Activated CD8-positive, alpha-beta T cell treated with anti-CD3 and anti-CD28 coated beads for 36 hours (primary cell): ENCODE measurements around the gene KIF6. TPM values are rescaled to one million over a fixed set of nuclear protein-coding genes. Genes with fewer than 3 reads are reported as not detected.

Source experiments
- ATAC-seq: fragments of 200-7000 bp; cut with Tn5 transposase; one replicate; pipeline ENCODE4 v1.10.0; 2021; ENCODE audit warnings: mild to moderate bottlenecking, moderate library complexity
- CTCF ChIA-PET: fragments of 350-600 bp; sonication (Branson Sonifier 250); formaldehyde crosslinking; loops from one replicate; lab custom pipeline; 2021; ENCODE audit warnings: antibody characterized with exemption; lab: Charles Lee
- POLR2A ChIA-PET: fragments of 350-600 bp; sonication (Branson Sonifier 250); formaldehyde crosslinking; loops from one replicate; lab custom pipeline; 2021; ENCODE audit warnings: antibody characterized with exemption; lab: Charles Lee
- DNase-seq: peaks from one replicate; pipeline ENCODE4 v3.0.0-alpha.2; 2020
- H3K27ac Mint-ChIP-seq: one replicate; pipeline ENCODE4 v1.8.0; 2021; ENCODE audit warnings: mild to moderate bottlenecking, mixed read lengths
- H3K27me3 Mint-ChIP-seq: one replicate; pipeline ENCODE4 v1.8.0; 2021; ENCODE audit warnings: mixed read lengths
- H3K36me3 Mint-ChIP-seq: one replicate; pipeline ENCODE4 v1.8.0; 2021; ENCODE audit warnings: low read depth, mixed read lengths
- H3K4me1 Mint-ChIP-seq: one replicate; pipeline ENCODE4 v1.8.0; 2021; ENCODE audit warnings: low read depth, mixed read lengths
- H3K4me3 Mint-ChIP-seq: one replicate; pipeline ENCODE4 v1.8.0; 2021; ENCODE audit warnings: mild to moderate bottlenecking, moderate library complexity, mixed read lengths
- H3K9me3 Mint-ChIP-seq: one replicate; pipeline ENCODE4 v1.8.0; 2021; ENCODE audit warnings: mixed read lengths
- CTCF ChIP-seq: fragments of 200-600 bp; IDR thresholded peaks from one replicate; pipeline ENCODE4 v1.8.0; 2022; ENCODE audit warnings: antibody characterized with exemption, mild to moderate bottlenecking
- intact Hi-C: fragments of 100-400 bp; cut with micrococcal nuclease; formaldehyde crosslinking; loops from one replicate; pipeline ENCODE4 v1.10.0; 2022
- total RNA-seq, 2 experiments: library from RNA; stranded (reverse); gene quantifications; one replicate each; pipeline ENCODE4 v1.2.3, GENCODE V29; 2021

KIF6 gene
- total RNA-seq, 2 experiments from 2014 or later: 0.13 to 0.14 TPM

GRCh38 chr6:39411001-39411400, 314.2 kb downstream of the KIF6 start:
- H3K4me3 Mint-ChIP-seq: no peak overlapping the region
- no peaks in the 10 kb centered on the region for H3K36me3 Mint-ChIP-seq
- H3K9me3 Mint-ChIP-seq: no peaks in the 10 kb centered on the region
- intact Hi-C loops: no loop called here
- ChIA-PET CTCF (interaction anchor here (1.7 kb wide), 1 partner anchor 63 kb away, joined by 3 read pairs; no protein-coding TSS in a partner anchor), POLR2A (no interaction called here)
- H3K27me3 Mint-ChIP-seq: no peaks in the 10 kb centered on the region
- no peak for TF ChIP-seq CTCF
- no peak for DNase-seq
- no peak for ATAC-seq
- H3K4me1 Mint-ChIP-seq: no peaks in the 10 kb centered on the region
- no peak overlapping the region for H3K27ac Mint-ChIP-seq

- CTCF ChIA-PET: interaction anchor here (1.5 to 1.7 kb wide), 2 partner anchors 61 to 456 kb away, joined by 3 read pairs; no protein-coding TSS in a partner anchor
- Mint-ChIP-seq H3K36me3 (no peaks in the 10 kb centered on the region), H3K27ac (no peak overlapping the region), H3K27me3 (no peaks in the 10 kb centered on the region), H3K4me1 (no peaks in the 10 kb centered on the region), H3K4me3 (no peak overlapping the region), H3K9me3 (no peaks in the 10 kb centered on the region)
- ATAC-seq: no peak
- POLR2A ChIA-PET: no interaction called here
- TF ChIP-seq CTCF: no peak
- intact Hi-C loops: no loop called here
- no peak for DNase-seq
Observed at GRCh38 chr6:39409889-39410288, 315.3 kb downstream of the KIF6 start.

- H3K36me3 Mint-ChIP-seq: no peaks in the 10 kb centered on the region
- no peaks in the 10 kb centered on the region for H3K9me3 Mint-ChIP-seq
- CTCF ChIA-PET: no interaction called here
- no peaks in the 10 kb centered on the region for H3K27me3 Mint-ChIP-seq
- no peak for TF ChIP-seq CTCF
- ATAC-seq (no peak), DNase-seq (no peak)
- no peak overlapping the region for H3K27ac Mint-ChIP-seq
- H3K4me1 Mint-ChIP-seq: no peaks in the 10 kb centered on the region
- POLR2A ChIA-PET: no interaction called here
- intact Hi-C loops: no loop called here
- no peak overlapping the region for H3K4me3 Mint-ChIP-seq
Observed at GRCh38 chr6:39407446-39407993, 317.7 kb downstream of the KIF6 start.

- no peak overlapping the region for H3K4me3 Mint-ChIP-seq
- POLR2A ChIA-PET: no interaction called here
- CTCF ChIA-PET: no interaction called here
- no peak for TF ChIP-seq CTCF
- H3K36me3 Mint-ChIP-seq: no peaks in the 10 kb centered on the region
- H3K9me3 Mint-ChIP-seq: no peaks in the 10 kb centered on the region
- ATAC-seq (no peak), DNase-seq (no peak)
- intact Hi-C loops: no loop called here
- H3K27me3 Mint-ChIP-seq: no peaks in the 10 kb centered on the region
- no peak overlapping the region for H3K27ac Mint-ChIP-seq
- H3K4me1 Mint-ChIP-seq: no peaks in the 10 kb centered on the region
Observed at GRCh38 chr6:39404312-39404711, 320.9 kb downstream of the KIF6 start.

DNA sequence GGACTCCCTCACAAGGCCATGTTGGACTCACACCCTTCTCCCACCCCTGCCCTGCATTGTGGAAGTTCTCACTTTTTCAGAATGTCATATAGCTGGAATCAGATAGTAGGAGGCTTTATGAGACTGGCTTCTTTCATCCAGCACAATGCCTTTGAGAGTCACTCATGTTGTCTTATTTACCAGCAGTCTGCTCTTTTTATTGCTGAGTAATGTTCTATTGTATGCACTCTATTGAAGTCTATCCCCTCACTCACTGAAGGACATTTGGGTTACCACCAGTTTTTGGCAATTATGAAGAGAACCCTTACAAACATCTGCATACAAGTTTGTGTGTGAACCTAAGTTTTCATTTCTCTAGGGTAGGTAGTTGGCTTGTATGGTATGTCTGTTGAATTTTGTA, 321.9 kb downstream of the KIF6 start:
- Mint-ChIP-seq H3K4me1 (no peaks in the 10 kb centered on the region), H3K27me3 (no peaks in the 10 kb centered on the region), H3K27ac (no peak overlapping the region), H3K36me3 (no peaks in the 10 kb centered on the region), H3K4me3 (no peak overlapping the region), H3K9me3 (no peaks in the 10 kb centered on the region)
- ATAC-seq (no peak), DNase-seq (no peak)
- ChIA-PET POLR2A (no interaction called here), CTCF (no interaction called here)
- no peak for TF ChIP-seq CTCF
- intact Hi-C loops: no loop called here
